ENCODE data around the gene MEGF11. TPM values are rescaled to one million over a fixed set of nuclear protein-coding genes. Genes with fewer than 3 reads are reported as not detected.

MEGF11 gene
- total RNA-seq, 1 experiment from 2014 or later: 1.2 TPM

- Histone ChIP-seq H3K18ac (ENCODE audit: insufficient read length, low read depth, low read length) (no peak overlapping the region), H3K23ac (ENCODE audit: insufficient read length, low read depth, low read length) (no peak overlapping the region), H2BK20ac (ENCODE audit: low read depth, low read length, poor library complexity, severe bottlenecking) (no peak overlapping the region), H3T11ph (ENCODE audit: low read length) (no peak overlapping the region), H3K79me2 (ENCODE audit: insufficient read depth, low read length) (no peaks in the 10 kb centered on the region), H3K27ac (ENCODE audit: insufficient read length, low read depth, low read length) (no peak overlapping the region), H4K5ac (ENCODE audit: insufficient read length, low read depth, low read length) (no peak overlapping the region), H4K20me1 (ENCODE audit: control insufficient read depth, insufficient read depth, insufficient read length) (no peaks in the 10 kb centered on the region), H3K27me3 (ENCODE audit: insufficient read depth, low read length) (no peaks in the 10 kb centered on the region), H3K79me1 (ENCODE audit: insufficient read depth, low read depth, low read length, poor library complexity, severe bottlenecking) (no peaks in the 10 kb centered on the region), H3K4me1 (ENCODE audit: insufficient read depth, low read length) (no peaks in the 10 kb centered on the region), H4K8ac (replicated peaks; ENCODE audit: insufficient read length, low read depth, low read length) (no peak overlapping the region), H2BK12ac (ENCODE audit: insufficient read length, low read depth, low read length) (no peak overlapping the region), H3K4me2 (ENCODE audit: insufficient read depth, insufficient read length, low read length) (no peak overlapping the region), H3K9ac (ENCODE audit: extremely low read depth, insufficient read length, low read length) (no peak overlapping the region), H2BK5ac (ENCODE audit: insufficient read length, low read length) (no peak overlapping the region), H3K23me2 (ENCODE audit: insufficient read length, low read depth, low read length, poor library complexity, severe bottlenecking) (no peaks in the 10 kb centered on the region), H2AFZ (ENCODE audit: low read length) (no peak overlapping the region), H3K9me3 (ENCODE audit: control insufficient read depth, low read depth, low read length) (no peaks in the 10 kb centered on the region), H4K91ac (ENCODE audit: insufficient read length, low read depth, low read length) (no peak overlapping the region), H2AK5ac (ENCODE audit: insufficient read length, low read length) (no peak overlapping the region), H3K14ac (ENCODE audit: insufficient read depth, low read length) (no peak overlapping the region), H3K4ac (ENCODE audit: low read depth, low read length) (no peak overlapping the region), H2BK120ac (ENCODE audit: low read depth, low read length, poor library complexity, severe bottlenecking) (no peak overlapping the region), H3K56ac (ENCODE audit: insufficient read length, low read depth, low read length) (no peak overlapping the region), H2BK15ac (ENCODE audit: low read depth, low read length) (no peak overlapping the region)
- DNase-seq: no peak
- H3K27ac Mint-ChIP-seq: no peak overlapping the region; a peak in 1 of 7 replicates
- H3K9me3 Mint-ChIP-seq: no peaks in the 10 kb centered on the region
- no peak overlapping the region for H3K4me3 Mint-ChIP-seq
- peaks cover 0 to 5% (median 3%) of the 10 kb centered on the region in 3 experiments; a peak in 3 of 7 replicates for H3K36me3 Mint-ChIP-seq (ENCODE audit: insufficient read depth in 1 of 3, low read depth in 3 of 3)
- no peaks in the 10 kb centered on the region for H3K27me3 Mint-ChIP-seq (ENCODE audit: low read depth)
- peaks cover 24 to 27% of the 10 kb centered on the region in 2 experiments for H3K4me1 Mint-ChIP-seq
- TF ChIP-seq CTCF (conservative IDR thresholded peaks at IDR 0.05): no peak
- WGBS (ENCODE audit: extremely low coverage, insufficient read length, low lambda C conversion rate): no CpG with 5 or more reads among the region's 4 CpGs
Measured at GRCh38 chr15:65914386-65914785, 339.2 kb downstream of the MEGF11 start.
